GM12872 (cell line): ENCODE data around the gene ZNF787.

Experiments used
- CTCF ChIP-seq: IDR thresholded peaks from 3 replicates; pipeline ENCODE4 v1.5.1; 2011; ENCODE audit warnings: low read depth, mild to moderate bottlenecking, low read length, moderate library complexity; ENCODE audit not compliant: insufficient read depth

The ZNF787 gene

GRCh38 chr19:56114051-56114777 lies 6.9 kb downstream of the ZNF787 start:
- no peak for TF ChIP-seq CTCF

- TF ChIP-seq CTCF = no peak
Measured at GRCh38 chr19:56113074-56113632, 7.9 kb downstream of the ZNF787 start.

GRCh38 chr19:56112313-56112709 lies 8.8 kb downstream of the ZNF787 start:
- TF ChIP-seq CTCF = no peak

GRCh38 chr19:56111601-56112312 lies 9.3 kb downstream of the ZNF787 start:
- TF ChIP-seq CTCF = no peak

GRCh38 chr19:56110515-56111448 lies 10.3 kb downstream of the ZNF787 start:
- no peak for TF ChIP-seq CTCF

GRCh38 chr19:56109226-56109625 lies 11.9 kb downstream of the ZNF787 start:
- no peak for TF ChIP-seq CTCF
